ENCODE data around the gene KRT7.

KRT7 gene

GRCh38 chr12:52232674-52233461, at the start of gene KRT7:
Gene KRT7 (plus strand): TSS chr12:52233243. CDS start chr12:52233297, 54 bp downstream.
- Histone ChIP-seq H3K4me2 (ENCODE audit: low read length) (no peak within 1 kb of the TSS), H3K79me2 (no peaks in the 10 kb centered on the region), H3K27ac (peak within 1 kb of the TSS; percentile 72), H3K36me3 (ENCODE audit: control insufficient read depth, insufficient read depth, low read length) (no peaks in the 10 kb centered on the region), H3K4me1 (peaks cover 15% of the 10 kb centered on the region), H3K27me3 (ENCODE audit: control insufficient read depth, insufficient read depth, low read length) (no peaks in the 10 kb centered on the region), H3K9ac (peak within 1 kb of the TSS; percentile 34), H3K9me3 (ENCODE audit: control insufficient read depth, low read length) (no peaks in the 10 kb centered on the region), H2AFZ (peak within 1 kb of the TSS; percentile 80), H3K4me3 (ENCODE audit: low read depth, low read length) (no peak within 1 kb of the TSS)
- TF ChIP-seq CTCF (IDR thresholded peaks at IDR 0.05) = no peak

- no peaks in the 10 kb centered on the region for H3K36me3 ChIP-seq (ENCODE audit: control insufficient read depth, insufficient read depth, low read length)
- H3K27ac ChIP-seq = no peak overlapping the region
- no peaks in the 10 kb centered on the region for H3K79me2 ChIP-seq
- H3K27me3 ChIP-seq (ENCODE audit: control insufficient read depth, insufficient read depth, low read length) = no peaks in the 10 kb centered on the region
- no peak overlapping the region for H3K4me2 ChIP-seq (ENCODE audit: low read length)
- no peak overlapping the region for H3K9ac ChIP-seq
- peak overlapping the region; percentile 61 for H2AFZ ChIP-seq
- H3K4me1 ChIP-seq = peaks cover 18% of the 10 kb centered on the region
- no peak overlapping the region for H3K4me3 ChIP-seq (ENCODE audit: low read depth, low read length)
- no peak for TF ChIP-seq CTCF (IDR thresholded peaks at IDR 0.05)
- no peaks in the 10 kb centered on the region for H3K9me3 ChIP-seq (ENCODE audit: control insufficient read depth, low read length)
Observed at GRCh38 chr12:52183544-52183910, 49.5 kb upstream of the KRT7 start.

GRCh38 chr12:52183971-52184370, 49.1 kb upstream of the KRT7 start:
- Histone ChIP-seq H3K36me3 (ENCODE audit: control insufficient read depth, insufficient read depth, low read length) (no peaks in the 10 kb centered on the region), H3K79me2 (no peaks in the 10 kb centered on the region), H3K27ac (no peak overlapping the region), H3K27me3 (ENCODE audit: control insufficient read depth, insufficient read depth, low read length) (no peaks in the 10 kb centered on the region), H2AFZ (no peak overlapping the region), H3K4me1 (peaks cover 16% of the 10 kb centered on the region), H3K4me3 (ENCODE audit: low read depth, low read length) (no peak overlapping the region), H3K9me3 (ENCODE audit: control insufficient read depth, low read length) (no peaks in the 10 kb centered on the region), H3K9ac (no peak overlapping the region), H3K4me2 (ENCODE audit: low read length) (no peak overlapping the region)
- no peak for TF ChIP-seq CTCF (IDR thresholded peaks at IDR 0.05)

- Histone ChIP-seq H3K36me3 (ENCODE audit: control insufficient read depth, insufficient read depth, low read length) (no peaks in the 10 kb centered on the region), H3K9me3 (ENCODE audit: control insufficient read depth, low read length) (no peaks in the 10 kb centered on the region), H3K79me2 (no peaks in the 10 kb centered on the region), H3K4me3 (ENCODE audit: low read depth, low read length) (no peak overlapping the region), H3K27me3 (ENCODE audit: control insufficient read depth, insufficient read depth, low read length) (no peaks in the 10 kb centered on the region), H3K27ac (no peak overlapping the region), H3K4me1 (peaks cover 8% of the 10 kb centered on the region), H3K9ac (no peak overlapping the region), H2AFZ (no peak overlapping the region), H3K4me2 (ENCODE audit: low read length) (no peak overlapping the region)
- TF ChIP-seq CTCF (IDR thresholded peaks at IDR 0.05) = no peak
Observed at GRCh38 chr12:52184813-52185212, 48.2 kb upstream of the KRT7 start.
